Parathyroid adenoma (tissue), 2 donors: Measurements from ENCODE around the gene ZBTB20.

Experiments
- H2AFZ ChIP-seq: fragments of 300-600 bp; sonication (generic); one replicate; pipeline ENCODE4 v1.7.0; 2017; ENCODE audit warnings: antibody characterized with exemption, mild to moderate bottlenecking
- H3K27ac ChIP-seq: fragments of 300-600 bp; sonication (generic); one replicate; pipeline ENCODE4 v1.7.0; 2017
- H3K27me3 ChIP-seq: fragments of 300-600 bp; sonication (generic); one replicate; pipeline ENCODE4 v1.7.0; 2017; ENCODE audit warnings: low read length; ENCODE audit not compliant: control insufficient read depth, insufficient read depth
- H3K36me3 ChIP-seq: fragments of 300-600 bp; sonication (generic); one replicate; pipeline ENCODE4 v1.7.0; 2017; ENCODE audit warnings: low read length; ENCODE audit not compliant: control insufficient read depth, insufficient read depth
- H3K4me1 ChIP-seq: fragments of 300-600 bp; sonication (generic); one replicate; pipeline ENCODE4 v1.7.0; 2017; ENCODE audit warnings: control low read depth
- H3K4me2 ChIP-seq: fragments of 300-600 bp; sonication (generic); one replicate; pipeline ENCODE4 v1.7.0; 2017; ENCODE audit warnings: low read length
- H3K4me3 ChIP-seq: fragments of 300-600 bp; sonication (generic); one replicate; pipeline ENCODE4 v1.7.0; 2017; ENCODE audit warnings: low read depth, low read length
- H3K79me2 ChIP-seq: fragments of 300-600 bp; sonication (generic); one replicate; pipeline ENCODE4 v1.7.0; 2017; ENCODE audit warnings: control low read depth
- H3K9ac ChIP-seq: fragments of 300-600 bp; sonication (generic); one replicate; pipeline ENCODE4 v1.7.0; 2017; ENCODE audit warnings: mild to moderate bottlenecking
- H3K9me3 ChIP-seq: fragments of 300-600 bp; sonication (generic); one replicate; pipeline ENCODE4 v1.7.0; 2017; ENCODE audit warnings: low read length; ENCODE audit not compliant: control insufficient read depth
- TF ChIP-seq, protein P1 (sequence below): fragments of 300-600 bp; sonication (generic); IDR thresholded peaks from one replicate; pipeline ENCODE4 v1.7.0; 2017; ENCODE audit warnings: antibody characterized with exemption, mild to moderate bottlenecking
- donor health status: primary hyperparathyroidism.

The ZBTB20 gene

GRCh38 chr3:115007966-115008365, 139.1 kb downstream of the ZBTB20 start:
- Histone ChIP-seq H3K9ac (no peak overlapping the region), H3K79me2 (no peaks in the 10 kb centered on the region), H3K27me3 (no peaks in the 10 kb centered on the region), H3K4me3 (no peak overlapping the region), H2AFZ (no peak overlapping the region), H3K9me3 (no peaks in the 10 kb centered on the region), H3K27ac (no peak overlapping the region), H3K36me3 (no peaks in the 10 kb centered on the region), H3K4me1 (no peaks in the 10 kb centered on the region), H3K4me2 (no peak overlapping the region)
- TF ChIP-seq, protein P1, sequence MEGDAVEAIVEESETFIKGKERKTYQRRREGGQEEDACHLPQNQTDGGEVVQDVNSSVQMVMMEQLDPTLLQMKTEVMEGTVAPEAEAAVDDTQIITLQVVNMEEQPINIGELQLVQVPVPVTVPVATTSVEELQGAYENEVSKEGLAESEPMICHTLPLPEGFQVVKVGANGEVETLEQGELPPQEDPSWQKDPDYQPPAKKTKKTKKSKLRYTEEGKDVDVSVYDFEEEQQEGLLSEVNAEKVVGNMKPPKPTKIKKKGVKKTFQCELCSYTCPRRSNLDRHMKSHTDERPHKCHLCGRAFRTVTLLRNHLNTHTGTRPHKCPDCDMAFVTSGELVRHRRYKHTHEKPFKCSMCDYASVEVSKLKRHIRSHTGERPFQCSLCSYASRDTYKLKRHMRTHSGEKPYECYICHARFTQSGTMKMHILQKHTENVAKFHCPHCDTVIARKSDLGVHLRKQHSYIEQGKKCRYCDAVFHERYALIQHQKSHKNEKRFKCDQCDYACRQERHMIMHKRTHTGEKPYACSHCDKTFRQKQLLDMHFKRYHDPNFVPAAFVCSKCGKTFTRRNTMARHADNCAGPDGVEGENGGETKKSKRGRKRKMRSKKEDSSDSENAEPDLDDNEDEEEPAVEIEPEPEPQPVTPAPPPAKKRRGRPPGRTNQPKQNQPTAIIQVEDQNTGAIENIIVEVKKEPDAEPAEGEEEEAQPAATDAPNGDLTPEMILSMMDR, result no peak

GRCh38 chr3:115004201-115005140, 142.6 kb downstream of the ZBTB20 start:
- H3K4me1 ChIP-seq, result no peaks in the 10 kb centered on the region
- H3K79me2 ChIP-seq, result peaks cover 2% of the 10 kb centered on the region
- H3K4me2 ChIP-seq, result no peak overlapping the region
- no peak overlapping the region for H3K4me3 ChIP-seq
- H3K27me3 ChIP-seq, result no peaks in the 10 kb centered on the region
- TF ChIP-seq, protein P1, result no peak
- H2AFZ ChIP-seq, result no peak overlapping the region
- no peaks in the 10 kb centered on the region for H3K9me3 ChIP-seq
- H3K9ac ChIP-seq, result no peak overlapping the region
- H3K36me3 ChIP-seq, result no peaks in the 10 kb centered on the region
- no peak overlapping the region for H3K27ac ChIP-seq

GRCh38 chr3:114998971-114999579, 148.0 kb downstream of the ZBTB20 start:
- no peak overlapping the region for H3K4me3 ChIP-seq
- H3K4me2 ChIP-seq, result no peak overlapping the region
- no peaks in the 10 kb centered on the region for H3K9me3 ChIP-seq
- TF ChIP-seq, protein P1, result no peak
- H2AFZ ChIP-seq, result no peak overlapping the region
- H3K4me1 ChIP-seq, result no peaks in the 10 kb centered on the region
- H3K79me2 ChIP-seq, result peaks cover 2% of the 10 kb centered on the region
- H3K9ac ChIP-seq, result no peak overlapping the region
- no peak overlapping the region for H3K27ac ChIP-seq
- no peaks in the 10 kb centered on the region for H3K27me3 ChIP-seq
- H3K36me3 ChIP-seq, result no peaks in the 10 kb centered on the region

DNA sequence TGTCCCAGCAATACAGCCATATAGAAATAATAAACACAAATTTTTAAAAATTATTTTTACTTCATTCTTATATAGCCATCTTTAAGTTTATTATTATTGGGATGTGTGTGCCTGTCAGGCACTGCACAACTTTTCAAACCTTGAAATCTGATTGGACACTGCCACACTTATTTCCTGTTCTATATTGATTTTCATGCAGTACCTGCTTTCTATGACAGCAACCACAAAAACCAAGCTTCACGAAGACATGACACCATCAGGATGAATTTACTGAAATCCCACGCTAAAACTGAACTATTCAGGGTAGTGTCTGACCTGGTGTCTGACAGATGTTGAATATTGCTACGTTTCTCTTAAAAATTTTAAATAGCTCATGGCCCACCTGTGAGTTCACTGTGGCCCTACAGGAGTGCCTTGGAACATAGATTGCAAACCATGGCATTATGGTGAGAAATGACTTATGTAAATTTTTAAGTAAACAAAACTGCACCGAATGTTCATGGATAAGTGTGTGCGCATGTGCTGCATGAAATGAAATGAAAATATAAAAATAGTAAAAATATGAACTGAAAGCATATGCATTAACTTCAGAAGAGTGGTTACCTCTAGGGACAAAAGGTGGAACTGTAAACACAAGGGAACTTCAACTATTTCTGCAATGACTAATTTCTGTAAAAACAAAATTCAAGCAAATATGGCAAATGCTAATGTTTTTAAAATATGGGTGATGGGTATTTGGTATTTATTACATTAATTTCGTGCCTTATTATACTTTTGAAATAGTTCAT, 152.3 kb downstream of the ZBTB20 start:
- no peaks in the 10 kb centered on the region for H3K4me1 ChIP-seq
- no peaks in the 10 kb centered on the region for H3K9me3 ChIP-seq
- no peak overlapping the region for H3K4me2 ChIP-seq
- no peak overlapping the region for H2AFZ ChIP-seq
- no peaks in the 10 kb centered on the region for H3K36me3 ChIP-seq
- H3K9ac ChIP-seq, result no peak overlapping the region
- H3K27ac ChIP-seq, result no peak overlapping the region
- no peaks in the 10 kb centered on the region for H3K27me3 ChIP-seq
- TF ChIP-seq, protein P1, result no peak
- no peak overlapping the region for H3K4me3 ChIP-seq
- H3K79me2 ChIP-seq, result no peaks in the 10 kb centered on the region
